Mesenchymal stem cell (in vitro differentiated cells and primary cell): Measurements from ENCODE around the gene TPRA1. TPM values are rescaled to one million over a fixed set of nuclear protein-coding genes. Genes with fewer than 3 reads are reported as not detected.

ENCODE experiments used
- DNase-seq: peaks from one replicate; pipeline ENCODE4 v3.0.0-alpha.2; 2013
- H2AFZ ChIP-seq: one replicate; pipeline ENCODE4 v1.6.1; 2013; ENCODE audit warnings: low read depth, mild to moderate bottlenecking, control low read depth, inconsistent platforms, low read length, moderate library complexity
- H2AK5ac ChIP-seq: 2 replicates; pipeline ENCODE4 v1.6.1; 2013; ENCODE audit warnings: low read length, moderate library complexity, mild to moderate bottlenecking, inconsistent platforms; ENCODE audit not compliant: severe bottlenecking
- H2BK120ac ChIP-seq: one replicate; pipeline ENCODE4 v1.6.1; 2013; ENCODE audit warnings: low read depth, mild to moderate bottlenecking, inconsistent platforms, low read length, moderate library complexity
- H2BK12ac ChIP-seq, 2 experiments: one replicate each; pipeline ENCODE4 v1.6.1; 2013; ENCODE audit warnings: inconsistent platforms in 2 of 2, low read length in 2 of 2, mild to moderate bottlenecking in 2 of 2, moderate library complexity in 2 of 2, control low read depth in 1 of 2
- H2BK15ac ChIP-seq: one replicate; pipeline ENCODE4 v1.6.1; 2013; ENCODE audit warnings: mild to moderate bottlenecking, low read depth, inconsistent platforms; ENCODE audit not compliant: poor library complexity, severe bottlenecking
- H2BK5ac ChIP-seq: 2 replicates; pipeline ENCODE4 v1.6.1; 2013; ENCODE audit warnings: low read depth, mild to moderate bottlenecking, low read length, control low read depth, inconsistent platforms; ENCODE audit not compliant: poor library complexity, severe bottlenecking
- H3K14ac ChIP-seq, 2 experiments: one replicate each; pipeline ENCODE4 v1.6.1; 2013; ENCODE audit warnings: inconsistent platforms in 2 of 2, low read length in 2 of 2, control low read depth in 1 of 2, mild to moderate bottlenecking in 1 of 2, moderate library complexity in 1 of 2
- H3K18ac ChIP-seq, 2 experiments: one replicate each; pipeline ENCODE4 v1.6.1; 2013; ENCODE audit warnings: inconsistent platforms in 2 of 2, low read length in 2 of 2, control low read depth in 1 of 2, low read depth in 1 of 2, mild to moderate bottlenecking in 1 of 2
- H3K23ac ChIP-seq, 2 experiments: one replicate each; pipeline ENCODE4 v1.6.1; 2013; ENCODE audit warnings: inconsistent platforms in 2 of 2, low read length in 2 of 2, mild to moderate bottlenecking in 2 of 2, moderate library complexity in 2 of 2, control low read depth in 1 of 2
- H3K27ac ChIP-seq: 2 replicates; pipeline ENCODE4 v1.5.1; 2013; ENCODE audit warnings: mild to moderate bottlenecking, moderate library complexity, low read length, control low read depth, inconsistent platforms; ENCODE audit not compliant: poor library complexity, severe bottlenecking
- H3K27me3 ChIP-seq, 2 experiments: 2 replicates each; pipeline versions ENCODE4 v1.6.1 to v1.7.0; 2013; ENCODE audit warnings: low read length in 2 of 2, mild to moderate bottlenecking in 2 of 2, moderate library complexity in 2 of 2, control low read depth in 1 of 2, inconsistent platforms in 1 of 2; ENCODE audit not compliant: control insufficient read depth in 1 of 2, insufficient read depth in 1 of 2
- H3K36me3 ChIP-seq, 2 experiments: 2 replicates each; pipeline versions ENCODE4 v1.6.1 to v1.7.0; 2013; ENCODE audit warnings: low read length in 2 of 2, control low read depth in 1 of 2, inconsistent platforms in 1 of 2, low read depth in 1 of 2, mild to moderate bottlenecking in 1 of 2; ENCODE audit not compliant: insufficient read depth in 2 of 2, control insufficient read depth in 1 of 2
- H3K4ac ChIP-seq, 2 experiments: one replicate each; pipeline ENCODE4 v1.6.1; 2013; ENCODE audit warnings: inconsistent platforms in 2 of 2, low read length in 2 of 2, mild to moderate bottlenecking in 2 of 2, moderate library complexity in 2 of 2, control low read depth in 1 of 2, low read depth in 1 of 2
- H3K4me1 ChIP-seq: 2 replicates; pipeline ENCODE4 v1.6.1; 2013; ENCODE audit warnings: low read depth, low read length, control low read depth; ENCODE audit not compliant: control insufficient read depth, insufficient read depth
- H3K4me2 ChIP-seq: 2 replicates; pipeline ENCODE4 v1.6.1; 2013; ENCODE audit warnings: low read length, mild to moderate bottlenecking, inconsistent platforms; ENCODE audit not compliant: poor library complexity, severe bottlenecking
- H3K4me3 ChIP-seq, 2 experiments: 2 replicates each; pipeline versions ENCODE4 v1.5.1 to v1.7.0; 2013; ENCODE audit warnings: low read length in 2 of 2, mild to moderate bottlenecking in 2 of 2, control low read depth in 1 of 2, low read depth in 1 of 2; ENCODE audit not compliant: insufficient read depth in 1 of 2
- H3K79me1 ChIP-seq: replicated peaks from 2 replicates; pipeline ENCODE4 v1.6.1; 2013; ENCODE audit warnings: mild to moderate bottlenecking, control low read depth, low read length, inconsistent platforms; ENCODE audit not compliant: poor library complexity, severe bottlenecking
- H3K9ac ChIP-seq: 2 replicates; pipeline ENCODE4 v1.7.0; 2013; ENCODE audit warnings: mild to moderate bottlenecking, low read length, moderate library complexity
- H3K9me3 ChIP-seq: 2 replicates; pipeline ENCODE4 v1.7.0; 2013; ENCODE audit warnings: mild to moderate bottlenecking, low read length; ENCODE audit not compliant: control insufficient read depth
- H4K8ac ChIP-seq: one replicate; pipeline ENCODE4 v1.6.1; 2013; ENCODE audit warnings: inconsistent platforms, mild to moderate bottlenecking, low read length, moderate library complexity
- H4K91ac ChIP-seq: one replicate; pipeline ENCODE4 v1.6.1; 2013; ENCODE audit warnings: mild to moderate bottlenecking, low read length, inconsistent platforms
- WGBS: methylation state at CpG from one replicate; pipeline ENCODE4 v1.1.7; 2013; ENCODE audit warnings: mixed read lengths; 5-methylcytosine and 5-hydroxymethylcytosine counted together
- polyA plus RNA-seq, 2 experiments: library from polyadenylated mRNA; stranded (reverse); fragments of 200-250 nt; gene quantifications; one replicate each; pipeline ENCODE4 v1.2.3, GENCODE V29; 2013

Gene TPRA1
- 21.1 TPM for polyA plus RNA-seq (2013, experiment 1 of 2)
- 20.9 TPM for polyA plus RNA-seq (2013, experiment 2 of 2)

DNA sequence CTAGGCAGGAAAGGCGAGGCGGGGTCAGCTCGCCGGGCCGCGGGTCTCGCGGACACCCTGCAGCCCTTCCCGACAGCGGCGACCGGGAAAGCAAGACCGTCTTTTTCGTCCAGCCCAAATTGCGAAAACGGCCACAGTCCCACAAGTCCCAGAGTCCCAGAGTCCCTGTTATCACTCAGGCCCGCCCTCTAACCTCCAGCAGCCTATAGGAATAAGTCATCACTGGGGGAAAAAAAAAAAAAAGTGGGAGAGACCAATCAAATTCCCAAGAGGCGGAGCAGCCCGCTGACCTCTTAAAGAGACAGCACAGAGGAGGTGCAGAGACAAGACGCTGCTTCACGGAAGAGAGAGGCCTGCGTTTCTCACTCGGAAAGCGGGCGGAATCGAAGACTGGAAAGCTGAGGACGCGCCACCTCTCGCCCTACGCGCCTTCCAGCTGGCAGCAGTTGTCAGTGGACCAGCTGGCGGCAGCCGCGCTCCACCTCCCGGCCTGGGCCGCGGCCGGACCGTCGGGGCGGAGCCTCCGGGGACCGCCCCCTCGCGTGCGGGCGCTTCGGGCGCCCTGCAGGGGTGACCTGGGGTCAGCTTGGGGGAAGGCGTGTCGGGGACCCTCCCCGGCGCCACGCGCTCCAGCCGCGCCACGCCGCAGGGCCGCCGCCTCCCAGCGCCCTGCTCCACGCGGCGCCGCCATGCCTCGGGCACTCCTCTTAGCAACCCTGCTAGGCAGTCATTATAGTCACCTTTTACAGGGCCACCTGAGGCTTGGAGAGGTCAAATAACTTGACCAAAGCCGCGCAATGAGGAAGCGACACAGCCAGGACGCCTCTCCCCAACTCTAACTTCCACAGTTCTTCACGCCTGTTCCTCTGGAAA is at the start of gene TPRA1:
Gene TPRA1 (minus strand): TSS at position 141 of the 873 bp plus-strand sequence. CDS start 10,587 bp downstream, outside the sequence.
- under 1% methylated on average over 59 of the region's 72 CpGs for WGBS
- Histone ChIP-seq H3K36me3 (peaks cover 0 to 6% of the 10 kb centered on the region in 2 experiments), H3K9me3 (no peaks in the 10 kb centered on the region), H2BK15ac (peak within 1 kb of the TSS; percentile 93), H4K91ac (peak within 1 kb of the TSS; percentile 84), H2BK120ac (peak within 1 kb of the TSS; percentile 76), H3K4me2 (peak within 1 kb of the TSS; percentile 91), H3K79me1 (peaks cover 7% of the 10 kb centered on the region), H3K27ac (peak within 1 kb of the TSS; percentile 95), H3K14ac (peak within 1 kb of the TSS; percentile 62 to 78), H3K18ac (peak within 1 kb of the TSS; percentile 85 to 97), H3K4me3 (peak within 1 kb of the TSS; percentile 76 to 90), H3K27me3 (no peaks in the 10 kb centered on the region), H2AK5ac (no peak within 1 kb of the TSS), H3K4ac (peak within 1 kb of the TSS; percentile 51 to 56), H4K8ac (peak within 1 kb of the TSS; percentile 78), H2BK5ac (peak within 1 kb of the TSS; percentile 32), H3K9ac (peak within 1 kb of the TSS; percentile 94), H2BK12ac (peak within 1 kb of the TSS; percentile 25 to 87), H3K4me1 (peaks cover 30% of the 10 kb centered on the region), H3K23ac (no peak within 1 kb of the TSS), H2AFZ (peak within 1 kb of the TSS; percentile 81)
- DNase-seq, result peak; percentile 99

DNA sequence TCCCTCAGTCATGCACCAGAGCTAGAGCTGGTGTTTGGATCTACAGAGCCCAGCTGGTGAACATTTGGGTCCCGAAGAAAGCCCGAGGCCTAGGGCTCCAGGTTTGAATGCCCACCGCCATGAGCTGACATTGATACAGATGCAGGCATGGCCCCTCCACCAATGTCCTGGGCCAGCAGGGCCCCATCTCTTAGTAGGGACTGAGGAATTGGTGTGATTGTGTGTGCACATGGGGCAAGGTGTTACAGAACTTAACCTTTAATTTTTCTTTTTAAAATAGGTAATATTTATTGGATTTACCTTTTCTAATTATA is 49.5 kb upstream of the TPRA1 start:
- H3K79me1 ChIP-seq, result no peaks in the 10 kb centered on the region
- peaks cover 12% of the 10 kb centered on the region for H3K4me1 ChIP-seq
- H3K27me3 ChIP-seq, result peaks cover 0 to 12% of the 10 kb centered on the region in 2 experiments
- H3K9ac ChIP-seq, result no peak overlapping the region
- H2BK120ac ChIP-seq, result no peak overlapping the region
- H2BK12ac ChIP-seq, result no peak overlapping the region
- H2BK15ac ChIP-seq, result no peak overlapping the region
- H3K27ac ChIP-seq, result no peak overlapping the region
- H4K91ac ChIP-seq, result no peak overlapping the region
- H2AFZ ChIP-seq, result no peak overlapping the region
- H3K4me2 ChIP-seq, result no peak overlapping the region
- H4K8ac ChIP-seq, result no peak overlapping the region
- no peak overlapping the region for H3K4ac ChIP-seq
- H2AK5ac ChIP-seq, result no peak overlapping the region
- H3K4me3 ChIP-seq, result no peak overlapping the region
- H3K36me3 ChIP-seq, result no peaks in the 10 kb centered on the region
- H2BK5ac ChIP-seq, result no peak overlapping the region
- H3K14ac ChIP-seq, result no peak overlapping the region
- no peaks in the 10 kb centered on the region for H3K9me3 ChIP-seq
- no peak for DNase-seq
- no peak overlapping the region for H3K23ac ChIP-seq
- WGBS, result 98% methylated on average over 3 of the region's 3 CpGs
- no peak overlapping the region for H3K18ac ChIP-seq

DNA sequence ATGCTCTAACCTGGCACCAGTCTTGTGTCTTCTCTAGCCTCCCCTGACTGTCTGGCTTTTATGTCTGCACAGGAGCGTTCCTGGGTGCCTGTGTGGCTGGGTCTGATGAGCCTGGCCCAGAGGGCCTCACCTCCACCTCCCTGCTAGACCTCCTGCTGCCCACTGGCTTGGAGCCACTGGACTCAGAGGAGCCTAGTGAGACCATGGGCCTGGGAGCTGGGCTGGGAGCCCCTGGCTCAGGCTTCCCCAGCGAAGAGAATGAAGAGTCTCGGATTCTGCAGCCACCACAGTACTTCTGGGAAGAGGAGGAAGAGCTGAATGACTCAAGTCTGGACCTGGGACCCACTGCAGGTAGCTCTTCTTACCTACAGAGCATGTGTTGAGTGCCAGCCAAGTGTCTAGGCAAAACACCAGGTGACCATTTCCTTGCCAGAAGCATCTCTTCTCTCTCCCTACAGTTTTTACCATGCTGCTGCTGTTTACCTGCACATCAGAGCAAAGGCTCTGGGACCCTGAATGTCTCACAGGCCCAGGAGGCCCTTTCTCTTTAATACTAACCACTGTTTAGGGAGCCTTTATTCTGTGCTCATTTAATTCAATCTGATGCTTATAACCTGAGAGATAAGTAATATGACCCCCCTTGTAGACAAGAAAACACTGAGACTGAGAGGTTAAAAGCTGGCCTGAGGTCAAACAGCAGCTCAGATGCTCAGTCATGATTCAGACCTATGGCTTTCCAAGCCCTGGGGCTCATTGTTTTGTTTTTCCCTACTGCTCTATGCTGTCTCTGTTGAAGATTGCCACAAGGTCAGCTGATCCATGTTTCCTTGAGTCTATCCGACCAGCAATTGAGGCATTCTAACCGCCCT is 48.9 kb upstream of the TPRA1 start:
- Histone ChIP-seq H2BK5ac (no peak overlapping the region), H4K8ac (no peak overlapping the region), H3K27me3 (peaks cover 0 to 14% of the 10 kb centered on the region in 2 experiments), H3K23ac (no peak overlapping the region), H4K91ac (no peak overlapping the region), H2BK15ac (no peak overlapping the region), H3K4ac (no peak overlapping the region), H2BK12ac (no peak overlapping the region), H3K79me1 (no peaks in the 10 kb centered on the region), H3K4me3 (no peak overlapping the region), H3K9me3 (no peaks in the 10 kb centered on the region), H2AK5ac (peak overlapping the region; percentile 42), H3K14ac (peak overlapping the region in 1 of 2 experiments; percentile 8), H3K4me2 (no peak overlapping the region), H3K27ac (no peak overlapping the region), H3K36me3 (no peaks in the 10 kb centered on the region), H3K18ac (peak overlapping the region in 1 of 2 experiments; percentile 8), H2BK120ac (no peak overlapping the region), H3K9ac (no peak overlapping the region), H3K4me1 (peaks cover 12% of the 10 kb centered on the region), H2AFZ (no peak overlapping the region)
- DNase-seq, result peak; percentile 29
- 84% methylated on average over 5 of the region's 5 CpGs for WGBS

DNA sequence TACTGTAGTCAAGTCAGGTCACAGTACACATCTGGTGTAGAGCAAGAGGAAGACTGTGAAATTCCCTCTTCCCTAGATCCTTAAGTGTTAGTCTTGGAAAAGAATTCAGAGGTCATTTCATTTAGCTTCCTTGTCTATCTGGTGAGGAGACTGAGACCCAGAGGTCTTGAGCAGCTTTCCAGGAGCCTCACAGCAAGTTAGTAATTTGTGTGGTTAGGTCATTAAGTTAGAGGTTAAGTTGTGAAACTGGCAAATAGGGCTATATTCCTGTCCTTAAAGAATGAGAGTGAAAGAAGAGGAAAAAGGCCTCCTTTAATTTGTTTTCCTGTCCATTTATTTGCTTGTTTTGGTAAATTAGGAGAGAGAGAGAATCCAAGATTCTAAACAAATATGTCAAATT is 47.4 kb upstream of the TPRA1 start:
- DNase-seq, result peak; percentile 6
- no peak overlapping the region for H4K91ac ChIP-seq
- no peak overlapping the region for H2BK12ac ChIP-seq
- no peak overlapping the region for H3K9ac ChIP-seq
- no peak overlapping the region for H3K23ac ChIP-seq
- no peak overlapping the region for H3K14ac ChIP-seq
- no peaks in the 10 kb centered on the region for H3K79me1 ChIP-seq
- H3K27me3 ChIP-seq, result peaks cover 0 to 17% of the 10 kb centered on the region in 2 experiments
- H2BK120ac ChIP-seq, result no peak overlapping the region
- H2BK15ac ChIP-seq, result no peak overlapping the region
- H3K4me3 ChIP-seq, result no peak overlapping the region
- no peak overlapping the region for H2BK5ac ChIP-seq
- H3K36me3 ChIP-seq, result no peaks in the 10 kb centered on the region
- H2AFZ ChIP-seq, result no peak overlapping the region
- no peak overlapping the region for H4K8ac ChIP-seq
- H2AK5ac ChIP-seq, result no peak overlapping the region
- no peak overlapping the region for H3K4me2 ChIP-seq
- H3K9me3 ChIP-seq, result no peaks in the 10 kb centered on the region
- no peak overlapping the region for H3K18ac ChIP-seq
- H3K4ac ChIP-seq, result no peak overlapping the region
- H3K27ac ChIP-seq, result no peak overlapping the region
- peaks cover 12% of the 10 kb centered on the region for H3K4me1 ChIP-seq
